Activated CD8-positive, alpha-beta memory T cell treated with anti-CD3 and anti-CD28 coated beads for 36 hours (primary cell): ENCODE data around the gene AMH. TPM values are rescaled to one million over a fixed set of nuclear protein-coding genes. Genes with fewer than 3 reads are reported as not detected.

Source experiments
- CTCF ChIA-PET: fragments of 350-600 bp; sonication (Branson Sonifier 250); formaldehyde crosslinking; loops from one replicate; lab custom pipeline; 2021; ENCODE audit warnings: antibody characterized with exemption; lab: Charles Lee
- POLR2A ChIA-PET: fragments of 350-600 bp; sonication (Branson Sonifier 250); formaldehyde crosslinking; loops from one replicate; lab custom pipeline; 2021; ENCODE audit warnings: antibody characterized with exemption; lab: Charles Lee
- total RNA-seq, 2 experiments: library from RNA; stranded (reverse); gene quantifications; one replicate each; pipeline ENCODE4 v1.2.3, GENCODE V29; 2021

Gene AMH
- total RNA-seq, 2 experiments from 2014 or later = 5.9 to 6.3 TPM

DNA sequence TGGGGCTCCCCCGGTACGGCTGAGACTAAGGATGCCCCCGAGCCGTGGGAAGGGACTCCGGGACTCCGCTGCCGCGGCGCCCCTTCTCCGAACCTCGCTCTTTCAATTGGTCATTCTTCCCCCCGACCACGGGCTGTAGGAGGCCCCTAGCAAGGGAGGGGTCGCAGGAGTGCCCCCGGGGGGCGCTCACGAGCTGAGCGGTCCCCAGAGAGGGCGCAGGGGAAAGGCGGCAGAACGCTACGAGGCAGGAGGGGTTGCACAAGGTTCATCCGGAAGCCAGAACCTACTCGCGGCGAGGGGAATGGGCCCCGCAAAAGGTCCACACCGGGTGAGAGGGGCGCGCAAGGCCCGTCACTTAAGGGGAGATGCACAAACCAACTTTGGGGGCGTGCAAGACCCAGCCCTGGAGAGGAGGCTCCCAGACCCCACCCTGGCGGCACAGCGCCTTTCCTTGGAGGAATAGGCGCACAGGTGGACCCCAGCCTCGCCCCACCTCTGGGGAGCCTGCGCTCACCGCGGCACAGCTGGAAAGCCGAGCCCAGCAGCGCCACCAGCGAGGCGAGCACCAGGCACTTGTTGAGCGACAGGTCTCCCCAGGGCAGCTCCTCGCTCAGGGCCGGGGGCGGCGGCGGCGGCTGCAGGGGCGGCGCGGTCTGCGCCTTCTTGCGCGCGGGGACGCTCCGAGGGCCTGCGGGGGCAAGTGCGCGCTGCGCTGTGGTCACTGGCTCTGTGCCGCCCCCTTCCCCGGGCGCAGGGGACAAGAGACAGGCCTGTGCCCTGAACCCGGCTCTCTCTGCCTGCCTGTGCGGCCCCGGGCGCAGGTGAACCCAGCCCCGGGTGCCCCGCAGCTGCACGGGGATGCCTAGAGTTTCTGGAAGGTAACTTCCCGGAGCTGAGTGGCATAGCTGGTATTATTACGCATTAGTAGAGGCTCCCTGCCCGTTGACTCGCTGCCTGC lies 4.3 kb downstream of the AMH start:
- ChIA-PET POLR2A (interaction anchor here (0.5 to 1.6 kb wide), 3 partner anchors 8 to 97 kb away, joined by 3 to 4 read pairs (median 3); no protein-coding TSS in a partner anchor), CTCF (interaction anchor here (0.8 to 6.1 kb wide), 8 partner anchors 8 to 203 kb away, joined by 3 to 40 read pairs (median 4); partner anchors contain the start of genes LMNB2 and PLEKHJ1)

DNA sequence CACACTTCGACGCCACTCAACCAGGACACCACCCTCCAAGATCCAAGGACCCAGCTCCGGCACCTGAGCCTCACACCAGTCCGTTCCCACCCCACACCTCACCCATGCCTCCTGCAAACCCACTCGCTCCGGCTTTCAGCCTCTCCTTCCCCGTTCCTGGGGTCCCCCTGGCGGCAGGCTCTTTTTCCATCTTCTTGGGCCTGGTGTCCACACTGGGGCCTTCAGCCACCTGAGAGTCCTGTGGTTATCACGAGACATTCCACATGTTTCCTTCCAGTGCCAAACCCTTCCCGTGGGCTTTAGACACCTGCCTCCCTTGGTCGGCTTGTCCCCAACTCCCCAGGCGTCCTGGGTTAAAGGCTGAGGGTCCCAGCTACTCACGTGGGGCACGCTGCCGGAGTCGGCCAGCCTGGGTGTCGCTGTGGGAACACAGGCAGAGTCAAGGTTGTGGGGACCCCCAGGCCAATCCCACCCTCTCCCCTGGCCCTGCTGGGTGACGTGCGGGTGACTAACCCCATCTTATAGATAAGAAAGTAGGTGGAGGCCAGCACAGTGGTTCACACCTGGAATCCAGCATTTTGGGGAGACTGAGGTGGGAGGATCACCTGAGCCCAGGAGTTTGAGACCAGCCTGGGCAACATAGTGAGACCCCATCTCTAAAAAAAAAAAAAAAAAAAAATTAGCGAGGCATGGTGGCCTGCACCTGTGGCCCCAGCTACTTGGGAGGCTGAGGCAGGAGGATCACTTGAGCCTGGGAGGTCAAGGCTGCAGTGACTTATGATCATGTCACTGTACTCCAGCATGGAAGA lies 5.1 kb downstream of the AMH start:
- ChIA-PET POLR2A (interaction anchor here (1.2 kb wide), 1 partner anchor 16 kb away, joined by 4 read pairs; no protein-coding TSS in a partner anchor), CTCF (interaction anchor here (0.5 to 6.1 kb wide), 6 partner anchors 7 to 203 kb away, joined by 3 to 40 read pairs (median 6); partner anchors contain the start of gene LMNB2)

DNA sequence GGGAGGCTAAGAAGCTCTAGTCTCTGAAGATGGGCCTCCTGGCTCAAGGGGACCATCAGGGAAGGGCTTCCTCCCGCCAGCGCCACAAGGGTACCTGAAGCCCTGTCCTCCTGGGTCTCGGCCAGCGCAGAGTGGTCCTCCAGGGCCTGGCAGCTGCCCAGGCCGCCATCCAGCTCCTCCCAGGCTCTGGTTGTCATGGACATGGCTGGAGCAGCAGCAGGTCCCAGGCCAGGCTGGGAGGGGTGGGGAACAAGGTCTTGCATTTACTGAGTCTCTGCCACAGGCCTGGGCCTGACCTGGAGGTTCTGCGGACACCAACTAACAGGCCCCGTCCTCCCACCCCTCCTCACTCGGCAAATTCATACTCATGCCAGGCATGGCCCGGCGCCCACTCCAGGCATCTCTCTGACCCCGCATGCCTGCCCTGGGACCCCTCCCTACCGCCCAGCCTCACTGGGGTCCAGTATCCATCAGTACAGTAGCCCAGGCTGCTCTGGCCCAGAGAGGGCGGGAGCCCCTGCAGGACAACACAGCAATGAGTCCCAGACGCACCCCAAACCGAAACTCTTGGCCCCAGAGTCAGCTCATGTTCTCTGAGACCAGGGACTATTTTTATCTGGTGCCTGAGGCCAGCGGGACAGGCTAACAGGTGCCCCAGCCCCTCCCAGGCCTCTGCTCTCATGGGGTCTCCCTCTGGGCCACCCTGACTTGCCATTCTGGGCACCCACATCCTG lies 6.2 kb downstream of the AMH start:
- POLR2A ChIA-PET = interaction anchor here (1.2 kb wide), 1 partner anchor 17 kb away, joined by 4 read pairs; no protein-coding TSS in a partner anchor
- CTCF ChIA-PET = interaction anchor here (0.5 to 1.6 kb wide), 3 partner anchors 10 to 19 kb away, joined by 3 to 4 read pairs (median 3); partner anchors contain the start of gene PLEKHJ1

DNA sequence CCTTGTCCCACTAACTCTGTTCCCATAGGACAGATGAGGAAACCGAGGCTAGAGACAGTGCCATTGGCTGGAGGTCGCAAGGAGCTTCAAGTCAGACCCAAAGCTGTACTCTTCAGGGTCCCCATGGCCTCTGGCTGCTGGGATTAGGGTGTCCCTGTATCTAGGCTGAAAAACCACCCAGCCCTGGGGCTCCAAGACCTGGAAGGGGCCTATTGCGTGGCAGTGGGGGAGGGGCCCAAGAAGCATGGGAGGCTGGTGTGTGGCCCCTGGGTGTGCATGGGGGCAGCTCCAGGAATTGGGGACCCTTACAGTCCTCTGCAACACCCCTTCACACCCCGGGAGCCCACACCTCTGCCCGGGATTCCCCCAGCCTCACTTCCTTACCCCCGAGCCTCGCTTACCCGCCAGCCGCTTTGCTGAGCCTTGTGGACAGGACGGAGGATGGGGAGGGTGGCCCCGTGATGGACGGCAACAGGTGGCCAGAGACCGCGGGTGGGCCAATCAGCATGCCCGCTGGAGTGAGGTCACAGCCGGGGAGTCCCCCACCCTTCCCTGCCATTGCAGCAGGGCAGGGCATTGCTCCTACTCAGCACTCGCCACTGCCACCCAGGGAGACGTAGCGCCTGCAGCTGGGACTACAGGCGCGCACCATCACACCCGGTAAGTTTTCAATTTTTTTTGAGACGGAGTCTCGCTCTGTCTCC lies 7.0 kb downstream of the AMH start, which contains the start of gene JSRP1:
Gene JSRP1 (minus strand): TSS at position 436 of the 704 bp plus-strand sequence. CDS start 1,103 bp downstream, outside the sequence.
- CTCF ChIA-PET = interaction anchor here (1.5 kb wide), 1 partner anchor 20 kb away, joined by 4 read pairs; the partner anchor contains the start of gene PLEKHJ1
- POLR2A ChIA-PET = interaction anchor here (0.6 kb wide), 1 partner anchor 17 kb away, joined by 4 read pairs; no protein-coding TSS in a partner anchor

DNA sequence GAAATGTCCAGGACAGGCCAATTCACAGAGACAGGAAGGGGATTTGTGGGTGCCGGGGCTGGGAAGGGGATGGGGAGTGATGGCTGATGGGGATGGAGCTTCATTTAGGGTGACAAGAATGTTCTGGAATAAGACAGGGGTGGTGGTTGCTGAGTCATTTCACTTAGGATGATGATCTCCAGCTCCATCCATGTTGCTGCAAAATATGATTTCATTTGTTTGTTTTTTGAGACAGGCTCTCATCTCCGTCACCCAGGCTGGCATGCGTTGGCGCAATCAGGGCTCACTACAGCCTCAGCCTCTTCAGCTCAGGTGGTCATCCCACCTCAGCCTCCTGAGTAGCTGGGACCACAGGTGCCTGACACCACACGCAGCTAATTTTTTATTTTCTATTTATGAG lies 10.2 kb downstream of the AMH start:
- POLR2A ChIA-PET = interaction anchor here (0.6 to 4.9 kb wide), 4 partner anchors 11 to 375 kb away, joined by 3 to 24 read pairs (median 4); no protein-coding TSS in a partner anchor
- CTCF ChIA-PET = interaction anchor here (0.7 to 1.8 kb wide), 7 partner anchors 11 to 369 kb away, joined by 3 to 7 read pairs (median 4); no protein-coding TSS in a partner anchor

DNA sequence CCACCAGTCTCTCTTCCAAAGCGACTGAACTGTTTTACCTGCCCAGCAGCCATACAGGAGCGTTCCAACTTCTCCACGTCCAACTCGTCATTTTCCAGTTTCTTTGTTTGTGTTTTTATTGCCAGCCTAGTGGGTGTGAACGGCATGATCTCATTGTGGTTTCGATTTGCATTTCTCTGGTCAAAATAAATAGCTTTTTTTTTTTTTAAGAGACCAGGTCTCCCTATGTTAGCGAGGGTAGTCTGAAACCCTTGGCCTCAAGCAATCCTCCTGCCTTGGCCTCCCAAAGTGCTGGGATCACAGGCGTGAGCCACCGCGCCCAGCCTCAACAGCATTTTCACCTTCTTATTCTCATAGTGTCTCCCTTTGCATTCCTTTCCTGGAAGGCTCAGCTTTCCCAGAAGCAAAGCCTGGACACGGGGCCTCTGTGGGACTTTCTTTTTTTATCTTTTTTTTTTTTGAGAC lies 11.2 kb downstream of the AMH start:
- ChIA-PET CTCF (interaction anchor here (0.6 to 2.5 kb wide), 6 partner anchors 8 to 370 kb away, joined by 3 to 21 read pairs (median 4); no protein-coding TSS in a partner anchor), POLR2A (interaction anchor here (0.7 to 4.9 kb wide), 5 partner anchors 8 to 102 kb away, joined by 3 to 24 read pairs (median 5); no protein-coding TSS in a partner anchor)

DNA sequence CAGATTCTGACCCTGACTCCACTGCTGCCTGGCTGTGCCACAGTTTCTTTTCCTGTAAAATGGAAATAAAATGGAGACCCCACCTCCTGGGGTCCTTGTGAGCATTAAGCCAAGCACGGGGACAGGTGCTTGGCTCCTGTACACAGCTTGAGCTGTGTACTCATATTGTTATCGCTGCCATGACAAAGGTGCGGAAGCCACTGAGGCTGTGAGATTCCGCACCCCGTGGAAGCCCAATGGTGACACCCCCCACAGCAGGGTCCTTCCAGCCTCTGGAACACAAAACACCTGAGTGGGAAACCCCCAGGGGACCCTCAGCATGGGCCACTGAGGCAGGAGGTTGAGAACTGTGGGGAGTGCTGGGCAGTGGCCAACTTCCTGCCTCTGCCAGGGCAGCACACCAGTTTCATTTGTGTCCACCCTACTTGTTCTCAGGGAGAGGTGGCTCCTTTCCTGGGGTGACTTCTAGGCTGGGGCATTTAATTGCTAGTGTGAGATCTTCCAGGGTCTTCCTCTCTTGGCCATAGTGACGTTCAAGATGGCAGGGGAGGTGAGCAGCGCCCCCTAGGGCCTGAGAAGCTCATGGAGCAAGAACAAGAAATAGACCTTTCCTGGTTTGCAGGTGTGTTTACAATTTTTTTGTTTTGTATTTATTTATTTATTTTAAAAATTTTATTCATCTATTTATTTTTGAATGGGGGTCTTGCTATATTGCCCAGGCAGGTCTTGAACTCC lies 12.5 kb downstream of the AMH start:
- POLR2A ChIA-PET = interaction anchor here (1.0 to 4.9 kb wide), 2 partner anchors 9 kb away, joined by 3 to 24 read pairs; no protein-coding TSS in a partner anchor
- CTCF ChIA-PET = interaction anchor here (0.7 to 2.5 kb wide), 10 partner anchors 9 to 325 kb away, joined by 3 to 21 read pairs (median 5); no protein-coding TSS in a partner anchor

DNA sequence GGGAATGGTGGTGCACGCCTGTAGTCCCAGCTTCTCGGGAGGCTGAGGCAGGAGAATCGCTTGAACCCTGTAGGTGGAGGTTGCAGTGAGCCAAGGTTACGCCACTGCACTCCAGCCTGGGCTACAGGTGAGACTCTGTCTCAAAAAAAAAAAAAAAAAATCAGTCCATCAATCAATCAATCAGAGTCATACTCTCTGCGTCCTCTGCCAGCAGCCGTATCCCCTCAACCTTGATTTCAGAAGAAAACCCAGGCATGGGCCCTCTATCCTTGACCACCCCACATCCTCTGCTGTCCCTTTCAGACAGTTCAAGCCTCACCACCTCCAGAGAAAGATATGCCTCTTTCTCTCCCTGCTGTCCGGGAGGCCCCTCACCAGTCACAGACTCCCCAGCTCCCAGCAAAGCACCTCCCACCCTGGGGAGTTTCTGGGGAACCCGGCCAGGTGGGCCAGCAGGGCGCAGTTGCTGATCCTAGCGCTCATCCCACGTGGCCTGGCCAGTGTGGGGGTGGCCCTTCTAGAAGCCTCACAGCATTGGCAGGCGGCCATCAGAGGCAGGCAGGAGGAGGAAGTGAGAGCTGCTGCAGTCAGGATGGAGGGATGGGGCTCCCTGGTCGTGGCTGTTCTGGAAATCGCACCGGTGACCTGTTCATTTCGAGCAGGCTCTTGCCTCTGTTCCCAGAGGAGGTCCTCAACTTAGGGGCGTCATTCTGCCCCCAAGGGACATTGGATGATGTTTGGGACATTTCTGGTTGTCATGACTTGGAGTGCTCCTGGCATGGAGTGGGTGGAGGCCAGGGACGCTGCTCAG lies 17.3 kb downstream of the AMH start:
- POLR2A ChIA-PET = no interaction called here

DNA sequence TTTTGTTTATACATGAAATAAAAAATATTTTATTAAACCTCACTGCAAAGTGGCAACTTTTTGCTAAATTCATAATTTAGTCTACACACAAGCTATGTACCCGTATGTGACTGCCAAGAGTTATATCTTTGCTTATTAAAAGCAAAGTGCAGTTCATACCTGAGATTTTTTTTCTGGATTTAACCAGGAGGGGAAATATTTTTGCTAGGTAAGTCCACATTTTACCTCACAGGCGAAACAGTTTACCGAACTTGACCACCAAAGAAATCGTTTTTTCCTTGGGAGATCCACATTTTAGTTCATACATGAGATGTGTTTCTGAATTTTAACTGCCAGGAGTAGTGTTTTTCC lies 19.3 kb downstream of the AMH start:
- CTCF ChIA-PET = no interaction called here
- POLR2A ChIA-PET = no interaction called here

More for the DNA sequence above, 17.3 kb downstream of the AMH start:
- CTCF ChIA-PET = interaction anchor here (0.7 to 1.5 kb wide), 2 partner anchors 47 to 110 kb away, joined by 4 read pairs; no protein-coding TSS in a partner anchor

DNA sequence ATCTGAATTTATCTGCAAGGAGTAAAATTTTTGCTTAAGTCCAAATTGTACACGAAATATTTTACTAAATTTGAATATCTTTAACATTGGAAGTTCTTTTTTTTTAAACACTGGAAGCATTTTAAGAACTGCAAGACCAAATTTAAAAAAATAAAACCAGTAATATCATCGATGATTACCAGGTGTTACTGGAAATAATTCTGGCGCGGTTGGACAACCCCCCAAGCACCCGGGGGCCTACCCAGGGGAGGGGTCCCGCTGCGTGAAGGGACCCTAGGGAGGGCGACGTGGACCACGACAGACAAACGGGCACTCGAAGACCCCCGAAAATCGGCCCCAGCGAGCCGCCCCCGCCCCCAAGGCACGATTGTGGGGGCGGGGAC lies 19.7 kb downstream of the AMH start:
- ChIA-PET POLR2A (no interaction called here), CTCF (no interaction called here)

DNA sequence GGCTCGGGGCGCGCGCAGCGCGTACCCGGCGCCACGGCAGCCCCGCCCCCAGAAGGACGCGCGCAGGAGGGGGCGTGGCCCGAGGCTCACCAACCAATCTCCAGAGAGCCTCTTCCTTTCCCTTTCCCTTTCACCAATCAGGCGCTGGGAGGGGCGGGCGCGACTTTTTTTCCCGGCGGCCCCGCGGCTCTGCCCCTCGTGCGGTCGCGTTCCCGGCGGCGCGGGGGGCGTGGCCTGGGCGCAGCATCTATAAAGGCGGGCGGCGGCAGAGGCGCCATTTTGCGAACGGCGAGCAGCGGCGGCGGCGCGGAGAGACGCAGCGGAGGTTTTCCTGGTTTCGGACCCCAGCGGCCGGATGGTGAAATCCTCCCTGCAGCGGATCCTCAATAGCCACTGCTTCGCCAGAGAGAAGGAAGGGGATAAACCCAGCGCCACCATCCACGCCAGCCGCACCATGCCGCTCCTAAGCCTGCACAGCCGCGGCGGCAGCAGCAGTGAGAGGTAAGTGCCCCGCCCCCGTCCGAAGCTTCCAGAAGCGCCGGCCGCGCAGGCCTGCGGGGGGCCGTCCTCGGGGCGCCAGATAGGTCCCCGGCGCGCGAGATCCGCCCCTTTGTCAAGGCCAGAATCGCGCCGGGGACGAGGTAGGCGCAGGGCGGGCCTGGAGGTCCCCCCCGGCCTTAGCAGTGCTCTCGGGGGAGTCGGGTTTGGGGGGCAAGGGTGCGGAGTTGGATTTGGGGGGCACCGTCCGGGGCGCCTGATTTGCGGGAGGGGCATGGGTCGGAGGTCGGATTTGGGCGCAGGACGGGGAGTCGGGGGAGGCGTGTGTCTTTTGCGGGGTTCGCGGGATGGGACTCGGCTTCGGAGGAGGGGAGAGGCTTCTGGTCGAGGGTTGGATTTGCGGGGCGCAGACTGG lies 20.4 kb downstream of the AMH start:
- CTCF ChIA-PET = interaction anchor here (1.2 to 5.5 kb wide), 4 partner anchors 8 to 32 kb away, joined by 3 to 33 read pairs (median 6); partner anchors contain the start of genes PLEKHJ1 and SF3A2
- POLR2A ChIA-PET = interaction anchor here (1.1 to 2.7 kb wide), 5 partner anchors 10 to 118 kb away, joined by 3 to 24 read pairs (median 12); no protein-coding TSS in a partner anchor

DNA sequence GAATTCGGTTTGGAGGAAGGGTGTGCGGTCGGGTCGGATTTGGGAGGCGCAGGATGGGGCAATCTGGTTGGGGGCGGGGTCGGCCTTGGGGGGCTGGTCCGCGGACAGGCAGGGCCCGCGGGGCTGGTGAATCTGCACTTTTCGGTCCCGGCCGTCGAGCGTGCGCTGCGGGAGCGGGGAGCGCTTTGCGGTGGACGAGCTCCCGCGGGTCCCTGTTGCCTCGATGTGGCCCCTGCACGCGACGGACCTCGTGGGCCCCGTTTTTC lies 21.0 kb downstream of the AMH start:
- CTCF ChIA-PET = interaction anchor here (1.2 to 5.5 kb wide), 4 partner anchors 8 to 33 kb away, joined by 3 to 33 read pairs (median 6); partner anchors contain the start of genes PLEKHJ1 and SF3A2
- POLR2A ChIA-PET = interaction anchor here (1.1 to 2.7 kb wide), 5 partner anchors 10 to 118 kb away, joined by 3 to 24 read pairs (median 12); no protein-coding TSS in a partner anchor

DNA sequence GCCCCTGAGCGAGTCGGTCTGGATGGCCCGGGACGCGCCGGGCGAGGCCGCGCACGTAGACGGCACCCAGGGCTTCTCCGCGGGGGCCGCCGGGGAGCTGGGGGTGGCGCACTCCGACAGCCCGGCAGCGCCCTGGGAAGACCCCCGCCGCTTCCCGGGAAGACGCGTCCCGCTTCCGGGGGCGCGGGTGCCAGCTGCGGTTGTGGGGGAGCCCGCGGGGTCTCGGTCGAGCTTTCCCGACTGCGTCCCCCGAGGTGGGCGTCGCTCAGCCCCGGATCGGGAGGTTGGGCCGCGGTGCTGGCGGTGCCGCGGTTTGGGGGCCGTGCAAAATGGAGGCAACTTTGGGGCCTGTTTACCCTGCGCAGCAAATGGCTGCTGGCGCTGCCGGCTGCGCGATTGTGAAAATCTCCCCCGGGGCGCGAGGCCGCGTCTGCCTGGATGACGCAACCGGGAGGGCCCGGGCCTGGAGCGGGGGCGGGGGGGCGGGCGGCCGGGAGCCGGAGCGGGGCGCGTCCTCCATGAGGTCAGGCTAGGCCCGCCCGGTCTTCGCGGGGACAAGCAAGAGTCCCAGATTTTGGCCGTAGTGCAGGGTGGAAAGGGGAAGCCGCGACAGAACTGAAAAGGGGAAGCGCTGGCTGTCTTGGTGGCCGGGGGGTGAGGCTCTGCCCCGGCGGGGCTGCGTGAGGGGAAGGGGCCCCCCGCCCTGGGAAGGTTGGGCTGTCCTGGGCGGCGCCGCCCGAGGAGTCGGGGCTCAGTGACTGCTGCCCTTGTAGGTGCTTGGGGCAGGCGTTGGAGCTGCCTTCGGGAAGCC lies 21.5 kb downstream of the AMH start:
- CTCF ChIA-PET = interaction anchor here (1.2 to 5.5 kb wide), 5 partner anchors 9 to 33 kb away, joined by 3 to 33 read pairs (median 5); partner anchors contain the start of genes PLEKHJ1 and SF3A2
- POLR2A ChIA-PET = interaction anchor here (0.5 to 2.7 kb wide), 6 partner anchors 11 to 391 kb away, joined by 3 to 24 read pairs (median 10); no protein-coding TSS in a partner anchor
